GM18907 (cell line): ENCODE measurements around the gene NECTIN4.

Experiments used
- ATAC-seq: cut with Tn5 transposase; IDR thresholded peaks from one replicate; pipeline ENCODE4 v1.9.1; 2021; ENCODE audit warnings: mild to moderate bottlenecking, moderate library complexity; ENCODE audit not compliant: unreplicated experiment

The NECTIN4 gene

DNA sequence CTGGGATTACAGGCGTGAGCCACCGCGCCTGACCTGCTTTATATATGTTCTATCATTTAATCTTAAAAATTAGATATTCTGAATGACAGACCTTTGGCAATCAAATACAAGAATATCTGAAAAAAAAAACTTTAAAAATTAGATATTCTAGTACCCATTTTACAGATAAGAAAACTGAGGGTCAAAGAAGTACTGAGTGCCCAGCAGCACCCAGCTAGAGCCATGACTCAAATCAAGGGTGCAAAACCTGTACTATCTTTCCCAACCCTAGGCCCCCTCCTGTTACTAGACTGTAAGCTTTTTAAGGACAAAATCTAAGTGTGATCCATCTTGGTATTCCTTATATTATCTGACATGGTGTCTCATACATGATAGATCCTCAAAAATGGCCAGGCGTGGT lies 27.9 kb downstream of the NECTIN4 start:
- ATAC-seq = no peak

DNA sequence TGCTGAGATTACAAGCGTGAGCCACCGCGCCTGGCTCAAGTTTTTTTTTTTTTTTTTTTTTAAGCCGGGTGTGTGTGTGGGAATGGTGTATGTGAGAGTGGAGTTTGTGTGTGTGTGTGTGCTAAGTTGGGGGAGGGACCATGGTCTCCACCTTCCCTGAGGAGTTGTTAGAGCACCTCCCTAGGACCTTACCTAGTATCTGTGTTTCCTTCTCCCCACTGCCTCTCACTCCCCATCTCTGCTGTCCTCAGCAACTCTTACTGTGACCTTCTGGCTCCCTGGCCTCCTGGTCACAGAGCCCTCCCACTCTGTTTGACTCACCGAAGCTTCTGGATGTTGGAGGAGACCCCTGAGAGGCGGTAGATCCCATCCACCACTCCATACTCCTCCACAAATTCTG lies 30.1 kb downstream of the NECTIN4 start:
- ATAC-seq = no peak

DNA sequence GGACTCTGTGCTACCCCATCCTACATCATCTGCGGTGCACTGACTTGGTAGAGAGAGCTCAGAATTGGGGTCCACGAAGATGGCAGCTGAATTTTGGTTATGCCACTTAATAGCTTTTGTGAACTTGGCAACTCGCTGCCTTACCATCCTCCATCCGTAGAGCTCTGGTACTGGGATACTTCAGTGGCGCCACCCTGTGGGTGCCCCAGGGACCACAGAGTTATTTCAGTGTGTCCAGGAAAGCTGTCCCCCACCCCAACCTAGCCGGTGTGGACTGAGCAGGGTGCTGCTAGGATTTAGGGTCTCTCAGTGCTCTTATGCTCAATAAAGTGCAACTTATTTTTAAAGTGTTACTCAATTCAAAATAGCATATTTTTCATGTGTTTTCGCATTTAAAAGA lies 34.6 kb downstream of the NECTIN4 start:
- no peak for ATAC-seq

DNA sequence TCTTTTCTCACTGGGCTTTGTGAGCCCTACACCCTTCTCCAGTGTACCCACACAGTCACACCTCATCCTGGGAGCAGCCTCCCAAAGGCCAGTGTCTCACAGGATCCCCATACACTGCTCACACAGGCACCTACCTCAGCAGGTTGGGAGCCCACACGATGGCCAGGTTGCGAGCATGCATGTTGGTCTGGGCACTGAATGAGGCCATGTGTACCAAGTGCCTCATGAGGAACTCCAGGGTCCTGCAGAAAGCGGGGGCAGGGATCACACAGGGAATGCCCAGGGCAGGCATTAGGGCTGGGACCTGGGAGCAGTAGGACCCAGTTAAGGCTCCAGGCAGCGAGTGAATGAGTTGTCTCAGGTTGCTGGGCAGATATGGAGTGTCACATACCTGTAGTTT lies 35.1 kb downstream of the NECTIN4 start:
- no peak for ATAC-seq

DNA sequence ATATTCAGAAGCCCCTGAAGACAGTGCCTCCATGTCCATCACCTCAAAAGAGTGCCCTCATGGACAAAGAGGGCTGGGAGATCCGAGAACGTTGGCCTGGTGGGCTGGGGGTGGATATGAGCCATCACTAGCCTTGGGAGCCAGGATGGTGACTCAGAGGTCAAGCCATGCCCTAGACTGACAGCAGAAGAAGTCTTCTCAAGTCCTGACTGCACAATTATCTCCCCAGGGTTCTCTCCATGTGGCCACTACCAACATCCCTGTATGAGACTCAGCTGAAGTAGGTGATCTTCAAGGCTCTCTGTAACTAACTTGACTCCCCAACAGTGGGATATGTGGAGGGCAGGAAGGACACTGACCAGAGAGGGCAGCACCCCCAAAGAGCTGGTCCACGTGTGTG lies 36.5 kb downstream of the NECTIN4 start:
- ATAC-seq = no peak

DNA sequence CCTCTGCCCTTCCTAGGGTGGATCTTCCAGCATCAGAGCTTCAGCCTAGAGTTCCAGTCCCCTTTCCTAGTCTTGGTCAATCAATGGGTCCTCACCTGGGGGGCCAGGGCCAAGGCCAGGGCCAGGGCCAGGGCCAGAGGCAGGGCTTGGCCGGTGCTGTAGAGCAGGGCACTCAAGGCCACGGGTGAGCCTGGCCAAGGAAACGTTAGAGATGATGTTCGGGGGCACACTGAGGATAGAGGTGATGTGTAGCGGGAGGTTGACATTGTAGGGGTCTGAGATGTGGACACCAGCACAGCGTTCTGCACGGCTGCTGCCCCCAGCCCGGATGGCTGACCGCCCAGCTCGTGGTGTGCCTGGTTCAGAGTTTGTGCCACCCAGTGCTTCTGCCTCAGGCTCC lies 38.1 kb downstream of the NECTIN4 start:
- ATAC-seq = no peak

DNA sequence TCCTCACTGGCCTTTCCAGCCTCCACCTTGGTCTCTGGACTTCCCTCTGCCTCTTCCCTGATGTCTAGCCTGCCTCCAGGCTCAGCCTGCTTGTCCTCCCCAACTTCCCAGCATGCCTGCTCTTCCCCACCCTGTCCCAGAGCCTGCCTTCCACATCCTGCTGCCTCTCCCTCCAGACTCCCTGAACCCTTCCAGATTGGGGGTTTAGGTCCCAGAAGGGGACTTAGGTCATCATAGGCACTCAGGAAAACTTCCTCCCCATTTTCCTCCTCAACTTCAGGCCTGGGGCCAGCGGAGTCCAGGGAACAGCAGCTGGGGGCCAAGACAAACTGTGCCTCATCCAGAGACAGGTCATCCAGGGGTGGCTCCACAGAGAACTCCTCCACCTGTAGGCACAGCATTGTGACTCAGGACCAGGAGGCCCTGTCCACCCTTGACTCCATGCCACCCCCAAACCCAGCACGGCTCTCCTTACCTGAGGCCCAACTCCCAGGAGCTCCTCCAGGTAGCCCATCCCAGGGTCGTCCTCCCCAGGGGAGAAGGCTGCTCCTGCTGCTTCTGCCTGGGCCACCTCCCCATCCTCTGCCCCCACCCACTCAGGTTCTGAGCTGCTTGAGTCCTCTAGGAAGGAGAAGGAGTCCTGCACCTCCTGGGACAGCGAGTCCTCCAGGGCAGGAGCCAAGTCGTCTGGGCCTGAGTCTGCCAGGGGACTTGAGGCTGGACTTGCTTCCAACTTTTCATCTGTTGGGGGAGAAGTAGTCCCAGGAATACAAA lies 40.2 kb downstream of the NECTIN4 start:
- ATAC-seq = no peak

DNA sequence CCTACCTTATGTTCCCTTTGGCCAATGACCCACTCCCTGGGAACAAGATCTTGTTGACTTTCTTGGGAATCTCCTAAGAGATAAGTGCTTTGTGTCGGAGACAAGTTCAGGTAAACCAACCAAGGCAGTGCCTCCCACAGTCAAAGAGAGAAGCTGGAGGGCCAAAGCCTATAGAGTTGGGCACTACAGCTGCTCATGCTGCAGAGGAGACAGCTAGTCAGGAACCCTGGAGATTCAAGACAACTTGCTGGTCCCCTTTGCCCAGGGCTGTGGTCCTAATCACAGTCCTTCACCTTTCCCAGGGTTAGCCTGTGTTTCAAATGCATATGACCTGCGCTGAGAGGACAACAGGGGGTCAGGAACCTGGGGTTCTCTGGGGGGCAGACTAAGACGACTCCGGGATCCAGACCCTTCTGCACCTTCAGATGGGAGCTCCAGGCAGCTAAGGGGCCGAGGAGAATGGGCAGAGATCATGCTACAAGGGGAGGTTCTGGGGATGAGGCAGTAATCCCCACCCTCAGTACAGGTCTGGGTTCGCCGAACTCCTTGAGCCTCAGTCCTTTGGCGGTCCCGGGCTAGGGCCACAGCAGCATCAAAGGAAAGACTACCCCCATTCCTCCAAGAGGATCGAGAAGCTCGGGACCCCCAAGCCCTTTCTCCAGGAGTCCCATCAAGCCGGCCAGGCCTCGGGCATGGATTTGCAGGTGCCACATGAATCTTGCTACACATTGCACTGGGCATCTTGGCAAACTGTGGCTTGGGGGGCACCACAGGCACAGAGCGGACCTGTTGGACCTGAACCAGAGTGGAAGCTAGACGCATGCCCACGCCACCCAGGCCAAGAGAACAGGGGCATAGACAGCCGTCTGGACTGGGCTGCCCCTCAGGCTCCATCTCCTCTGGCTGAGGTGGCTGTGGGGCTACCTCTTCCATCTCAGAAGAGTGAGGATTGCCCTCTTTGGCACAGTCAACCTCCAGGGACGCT lies 41.6 kb downstream of the NECTIN4 start:
- ATAC-seq = no peak

DNA sequence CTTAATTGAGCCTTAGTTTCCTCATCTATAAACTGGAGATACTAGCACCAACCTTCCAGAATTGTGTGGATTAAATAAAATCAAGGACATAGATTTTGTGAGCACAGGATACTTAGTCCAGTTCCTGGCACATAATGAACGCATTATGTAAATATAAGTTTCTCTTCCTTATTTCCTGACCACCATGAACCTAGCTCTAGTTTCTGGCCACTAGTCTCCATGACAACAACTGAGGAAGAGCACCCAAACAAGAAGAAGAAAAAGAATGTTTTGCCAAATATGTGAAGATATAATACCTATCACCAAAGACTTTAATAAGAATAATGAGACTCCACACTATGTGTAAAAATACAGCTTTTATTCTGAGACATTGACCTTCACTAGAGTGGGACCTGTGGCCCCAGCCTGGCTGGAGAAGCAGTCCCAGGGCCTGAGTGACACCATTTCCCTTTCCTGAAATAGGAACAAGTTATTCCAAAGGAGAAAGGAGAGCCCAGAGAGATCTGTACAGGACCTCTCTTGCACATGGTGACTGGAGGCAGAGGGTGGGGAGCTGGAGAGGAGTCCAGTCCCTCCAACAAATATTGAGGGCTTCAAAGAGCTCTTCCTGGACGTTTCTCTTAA lies 42.6 kb downstream of the NECTIN4 start:
- ATAC-seq = peak; percentile 40

DNA sequence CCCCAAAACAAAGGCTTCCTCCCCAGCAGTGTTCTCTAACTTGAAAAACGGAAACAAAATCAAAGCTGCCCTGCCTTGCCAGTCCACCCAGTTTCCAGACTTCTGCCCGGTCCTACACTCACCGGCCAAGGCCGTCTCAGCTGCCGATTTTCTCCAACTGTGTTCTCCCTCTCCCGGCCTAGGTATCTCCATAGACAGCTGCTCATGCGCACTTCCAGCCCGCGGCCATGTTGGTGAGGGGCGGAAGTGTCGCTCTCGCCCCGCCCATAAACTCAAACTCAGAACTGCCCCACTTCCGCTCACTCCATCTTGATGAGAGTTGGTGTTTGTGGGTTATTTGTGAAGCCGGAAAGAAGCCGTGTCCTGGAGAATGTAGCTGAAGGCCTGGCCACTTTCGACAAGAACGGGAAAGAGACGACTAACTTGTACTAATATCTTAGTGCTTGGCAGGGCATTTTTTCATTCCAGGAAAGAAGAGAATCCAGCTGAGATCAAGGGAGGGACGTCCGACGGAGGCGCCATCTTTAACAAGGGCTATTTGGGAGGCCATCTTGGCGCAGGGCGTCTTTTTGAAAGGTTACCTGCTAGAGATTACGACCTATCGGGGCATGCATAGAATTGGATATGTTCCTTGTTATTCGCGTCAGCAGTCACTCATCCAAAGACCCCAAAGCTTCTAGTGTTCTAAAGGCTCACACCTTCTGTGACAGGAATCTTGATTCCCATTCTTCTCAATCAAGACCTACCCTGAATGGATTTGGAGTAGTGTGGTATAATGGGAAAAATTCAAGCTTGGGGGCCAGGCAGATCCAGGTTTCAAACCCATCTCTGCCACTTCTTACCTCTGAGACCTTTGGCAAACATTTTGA lies 43.4 kb downstream of the NECTIN4 start, which contains the start of gene USF1:
USF1 (minus strand) TSS at position 242 of the 869 bp plus-strand sequence. CDS start 2,702 bp downstream, outside the sequence.
- ATAC-seq = peak; percentile 65

DNA sequence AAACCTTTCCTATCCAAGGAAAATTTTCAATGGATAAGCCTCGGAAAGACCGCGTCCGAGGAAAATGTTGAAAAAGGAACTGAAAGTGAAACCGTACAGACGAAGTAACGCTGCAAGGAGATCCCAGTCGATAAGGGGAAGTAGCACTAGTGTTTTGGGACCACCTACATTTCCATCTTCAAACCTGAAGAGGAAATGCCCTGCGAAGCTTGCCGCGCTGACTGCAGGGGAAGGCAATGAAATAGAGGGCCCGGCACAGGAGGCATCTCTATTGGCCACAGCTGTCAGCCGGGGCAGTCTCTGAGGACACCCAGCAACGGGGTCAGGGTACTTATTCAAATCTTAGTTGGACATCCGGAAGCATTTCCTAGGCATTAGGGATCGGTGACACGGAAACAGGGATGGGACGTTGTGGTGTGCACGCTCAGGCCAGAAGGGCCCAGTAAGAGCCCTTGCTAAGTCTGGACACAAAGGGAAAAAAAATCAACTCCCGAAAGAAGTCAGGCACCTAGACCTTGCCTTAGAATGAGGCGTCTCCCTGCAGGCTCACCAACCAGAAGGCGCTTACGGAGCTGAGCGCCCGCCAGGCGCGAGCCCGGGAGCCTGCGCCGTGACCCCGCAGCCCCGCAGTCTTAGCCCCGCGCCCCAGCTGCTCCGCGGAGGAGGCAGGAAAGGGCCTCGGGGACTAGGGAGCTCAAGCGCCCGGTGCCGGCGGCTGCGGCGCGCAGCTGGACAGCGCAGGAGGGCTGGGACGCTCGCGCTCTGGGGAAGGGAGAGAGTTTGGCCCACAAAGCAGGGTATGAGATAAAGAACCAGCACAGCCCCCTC lies 44.2 kb downstream of the NECTIN4 start:
- peak; percentile 49 for ATAC-seq

DNA sequence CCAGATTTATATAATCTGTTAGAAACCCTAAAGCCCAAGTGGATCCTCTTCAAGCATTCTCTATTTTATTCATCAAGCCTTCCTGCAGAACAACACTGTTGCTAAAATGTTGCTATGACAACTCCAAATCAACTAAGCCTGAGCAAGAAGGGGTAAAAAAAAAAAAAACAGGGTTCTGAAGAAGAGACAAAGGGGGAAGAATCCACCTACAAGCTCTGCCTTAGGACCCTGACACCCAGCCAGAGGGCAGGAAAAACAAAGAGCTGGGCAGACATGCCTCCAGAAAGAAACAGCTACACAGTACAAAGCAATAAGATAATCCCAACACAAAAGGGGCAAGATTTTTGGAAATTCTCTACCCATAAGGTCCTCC lies 44.8 kb downstream of the NECTIN4 start:
- ATAC-seq = no peak

DNA sequence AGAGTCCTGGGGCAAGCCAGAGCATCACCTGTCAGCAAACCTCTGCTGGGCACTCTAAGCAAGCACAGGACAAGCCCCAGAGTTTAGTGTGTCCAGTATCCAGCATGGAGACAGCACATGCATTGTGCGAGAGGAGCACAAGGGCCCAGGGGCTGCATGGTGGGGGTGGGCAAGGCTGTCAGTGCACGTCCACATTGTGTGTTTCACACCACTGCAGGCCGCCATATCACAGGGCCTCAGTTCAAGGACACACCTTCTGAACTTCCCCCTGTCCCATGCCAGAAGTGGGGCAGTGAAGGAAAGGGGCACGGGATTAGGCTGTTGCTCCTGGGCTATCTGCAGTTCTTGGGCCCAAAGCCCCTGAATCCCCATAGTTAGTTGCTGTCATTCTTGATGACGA lies 49.8 kb downstream of the NECTIN4 start:
- no peak for ATAC-seq

DNA sequence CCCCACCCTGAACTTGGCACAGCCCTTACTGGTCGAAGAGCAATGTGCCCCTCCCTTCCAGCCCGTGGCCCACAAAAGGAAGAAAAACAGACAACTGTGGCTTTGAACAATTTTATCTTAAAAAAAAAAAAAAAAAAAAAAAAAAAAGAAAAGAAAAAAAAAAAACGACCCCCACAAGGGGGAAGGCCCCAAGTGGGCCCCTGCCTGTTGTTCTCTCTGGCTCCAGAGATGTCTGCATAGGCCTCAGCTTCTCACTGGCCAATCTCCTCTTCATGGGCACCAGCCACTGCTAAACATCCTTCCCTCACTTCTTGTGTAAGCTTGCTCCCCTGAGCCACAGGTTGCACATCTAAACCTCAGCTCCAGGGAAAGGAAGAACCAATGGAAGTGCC lies 50.2 kb downstream of the NECTIN4 start:
- no peak for ATAC-seq

DNA sequence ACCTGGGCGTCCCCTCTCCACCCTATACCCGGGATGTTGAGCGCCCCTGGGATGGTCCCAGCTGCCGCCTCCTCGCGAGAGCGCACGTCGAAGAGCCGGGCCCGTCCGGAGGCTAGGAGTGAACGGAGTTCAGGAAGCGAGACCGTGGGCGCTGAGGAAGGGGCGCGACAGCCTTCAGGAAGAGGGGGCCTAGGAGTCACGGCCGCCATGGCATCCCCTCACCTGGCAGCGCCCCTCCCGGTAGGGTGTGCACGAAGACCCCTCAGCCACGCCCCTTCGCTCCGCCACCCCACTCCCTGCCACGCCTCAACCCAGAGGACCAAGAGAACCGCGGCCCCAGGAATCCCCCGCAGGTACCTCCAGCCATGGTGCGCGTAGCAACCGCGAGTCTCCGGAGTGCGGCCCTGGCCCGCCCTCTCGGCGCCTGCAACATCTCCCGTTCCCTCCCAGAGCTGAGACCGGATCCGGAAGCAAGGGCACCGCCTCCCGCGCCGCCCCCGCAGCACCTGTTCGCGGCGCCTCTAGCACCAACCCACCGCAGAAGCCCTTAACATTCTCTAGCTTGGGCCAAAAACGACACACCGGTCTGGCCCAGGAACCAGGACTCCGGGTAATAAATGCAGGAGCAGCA lies 50.7 kb downstream of the NECTIN4 start, which contains the start of gene TSTD1:
TSTD1 (minus strand) TSS at position 442 of the 631 bp plus-strand sequence; CDS start at position 367, 75 bp downstream.
- peak; percentile 77 for ATAC-seq

DNA sequence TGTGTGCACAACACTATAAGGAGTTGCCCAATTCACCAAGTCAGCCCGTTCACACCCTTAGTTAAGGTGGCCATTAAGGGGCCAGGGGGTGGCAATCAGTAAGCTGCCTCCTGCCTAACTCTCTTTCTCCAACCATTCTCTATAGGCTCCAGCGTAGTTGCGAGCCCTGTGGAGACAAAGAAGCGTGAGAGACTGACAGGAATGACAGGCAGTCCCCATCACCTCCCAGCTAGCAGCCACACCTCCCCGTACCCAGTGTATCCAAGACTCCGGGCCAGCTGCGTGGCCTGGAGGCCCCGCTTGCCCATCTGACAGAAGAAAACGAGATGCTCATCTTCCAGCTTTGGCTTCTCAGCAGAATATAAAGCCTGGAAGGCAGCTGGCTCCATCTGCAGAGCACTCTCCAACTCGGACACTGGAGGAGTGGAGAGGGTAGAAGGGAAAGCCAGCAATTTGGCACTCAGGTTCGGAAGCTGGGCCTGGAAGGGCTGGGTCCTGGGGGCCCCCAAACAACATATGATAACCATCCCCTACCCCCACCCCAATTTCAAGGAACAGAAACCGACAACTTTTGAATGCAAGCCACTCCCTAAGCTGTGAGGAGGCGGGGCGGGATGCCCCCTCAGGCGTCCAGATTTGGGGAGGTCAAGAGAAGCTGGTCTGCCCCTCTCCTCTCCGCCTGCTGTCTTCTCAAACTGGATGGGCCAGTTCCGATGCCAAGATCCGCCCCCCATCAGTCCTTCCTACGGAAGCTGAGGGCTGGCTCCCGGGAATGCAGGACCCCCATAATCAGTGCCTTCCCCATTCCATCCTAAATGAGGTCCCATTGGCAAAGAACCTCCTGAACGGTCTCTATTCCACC lies 51.5 kb downstream of the NECTIN4 start:
- no peak for ATAC-seq

DNA sequence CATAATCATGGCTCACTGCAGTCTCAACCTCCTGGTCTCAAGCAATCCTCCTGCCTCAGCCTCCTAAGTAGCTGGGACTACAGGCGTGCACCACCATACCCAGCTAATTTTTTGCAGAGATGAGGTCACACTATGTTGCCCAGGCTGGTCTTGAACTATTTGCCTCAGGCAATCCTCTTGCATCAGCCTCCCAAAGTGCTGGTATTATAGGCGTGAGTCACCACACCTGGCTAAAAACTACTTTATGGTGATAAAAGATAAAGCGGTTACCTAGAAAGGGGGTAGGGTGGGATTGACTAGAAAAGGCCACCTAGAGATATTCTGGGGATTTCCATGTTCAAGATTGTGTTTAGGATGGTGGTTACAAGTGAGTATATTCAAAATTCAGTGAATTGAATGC lies 55.6 kb downstream of the NECTIN4 start:
- no peak for ATAC-seq

DNA sequence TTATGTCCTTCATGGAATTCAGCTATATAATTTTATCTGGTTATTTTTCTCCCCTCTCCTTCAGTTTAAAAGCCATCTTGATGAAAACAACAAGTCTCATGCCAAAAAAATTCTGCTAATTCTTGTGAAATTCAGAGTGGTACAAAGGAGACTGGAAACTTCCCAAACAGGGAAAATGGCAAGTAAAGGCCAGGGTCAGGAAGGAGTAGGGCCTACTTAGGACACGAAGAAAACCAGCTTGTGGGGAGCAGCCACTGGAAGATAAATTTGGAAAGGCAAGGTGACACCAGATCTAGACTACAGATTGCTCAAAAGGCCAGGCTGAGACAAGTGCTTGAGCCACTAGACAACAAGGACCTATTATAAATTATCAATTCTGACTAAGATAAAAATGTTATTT lies 56.9 kb downstream of the NECTIN4 start:
- ATAC-seq = no peak
